Smooth muscle cell of the umbilical artery (primary cell): Measurements from ENCODE around the gene SLC25A24. TPM values are rescaled to one million over a fixed set of nuclear protein-coding genes. Genes with fewer than 3 reads are reported as not detected.

ENCODE experiments used
- total RNA-seq: library from RNA; depleted of rRNA; stranded (reverse); fragments of >200 nt; gene quantifications from 2 replicates; pipeline ENCODE4 v1.2.3, GENCODE V29; 2014

Gene SLC25A24
- 62.4 and 78.0 TPM in 2 replicates for total RNA-seq

DNA sequence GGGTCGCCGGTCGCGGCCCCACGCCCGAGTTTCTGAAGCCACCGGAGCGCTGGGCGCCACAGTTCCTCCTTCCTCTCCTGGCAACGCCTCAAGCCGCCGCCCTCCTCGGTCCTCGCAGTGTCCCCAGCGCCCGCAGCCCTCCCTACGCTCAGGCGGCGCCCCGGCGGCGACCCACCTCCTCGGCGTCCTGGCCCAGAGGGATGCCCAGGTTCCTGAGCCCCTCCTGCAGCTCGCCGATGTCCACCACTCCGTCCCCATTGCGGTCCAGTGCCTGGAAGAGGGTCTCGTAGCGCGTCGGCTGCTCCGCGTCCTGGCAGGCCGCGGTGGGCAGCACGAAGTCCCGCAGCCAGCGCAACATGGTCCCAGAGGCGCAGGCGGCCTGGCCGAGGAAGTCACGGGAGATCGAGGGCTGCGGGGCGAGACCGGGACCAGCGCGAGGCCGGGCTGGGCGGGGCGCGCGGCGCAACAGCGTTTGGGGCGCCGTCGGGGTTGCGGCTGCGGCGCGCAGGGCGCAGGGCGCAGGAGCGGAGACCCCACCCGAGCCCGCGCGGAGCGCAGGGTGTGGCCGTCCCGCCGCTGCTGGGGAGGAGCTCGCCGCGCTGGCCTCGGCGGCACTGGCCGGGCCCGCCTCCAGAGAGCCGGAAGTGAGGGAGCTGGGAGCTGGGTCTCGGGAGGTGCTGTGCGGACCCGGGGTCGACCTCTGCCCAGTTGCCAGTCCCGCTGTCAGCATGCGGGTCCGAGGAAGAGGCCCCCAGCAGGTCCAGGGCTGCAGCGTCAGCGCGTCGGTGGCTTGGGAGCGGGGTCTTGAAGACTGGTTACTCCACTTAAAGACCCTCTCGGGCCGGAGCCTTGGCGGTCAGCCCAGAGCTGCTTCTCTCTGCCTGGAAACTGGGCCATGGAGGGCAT lies at the start of gene SLC25A24:
TSS of gene SLC25A24 (minus strand) at position 563 of the 906 bp plus-strand sequence. CDS start at position 358, 205 bp downstream.

DNA sequence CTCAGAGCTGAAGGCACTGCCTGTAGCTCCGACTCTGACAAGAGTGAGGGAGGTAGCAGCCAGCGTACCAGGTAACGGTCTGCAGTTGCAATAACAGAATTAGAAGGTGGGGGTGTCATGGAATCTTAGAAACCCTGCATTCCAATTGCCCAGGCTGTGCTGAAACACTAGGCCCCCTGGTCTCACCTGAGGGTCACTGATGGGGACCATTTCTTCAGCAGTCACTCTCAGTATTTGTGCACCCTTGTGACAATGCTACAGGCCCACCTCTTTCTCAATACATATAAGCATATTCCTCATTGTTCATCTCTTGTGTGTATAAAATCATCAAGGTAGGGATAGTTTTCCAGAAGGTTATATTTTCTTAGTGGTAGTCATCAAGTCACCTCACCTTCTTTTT lies 43.8 kb upstream of the SLC25A24 start, which contains the start of gene NBPF4:
TSS of gene NBPF4 (minus strand) at position 101 of the 400 bp plus-strand sequence. CDS start 315 bp downstream, outside the sequence.

Other genes starting within 250 kb of the SLC25A24 start
- gene VAV3, start 235.2 kb downstream of the SLC25A24 start, total RNA-seq: not detected in 2 replicates
- not detected in 2 replicates for gene NBPF4, start 43.7 kb upstream of the SLC25A24 start, total RNA-seq
- not detected in 2 replicates for gene NBPF6, start 250.0 kb upstream of the SLC25A24 start, total RNA-seq